CD8-positive, alpha-beta memory T cell (primary cell): ENCODE results near the gene FETUB. TPM values are rescaled to one million over a fixed set of nuclear protein-coding genes. Genes with fewer than 3 reads are reported as not detected.
A peak's percentile ranks its signal among the peaks of the same experiment; 100 is the strongest.

ENCODE experiments used
- CTCF ChIA-PET: fragments of 350-600 bp; sonication (Branson Sonifier 250); formaldehyde crosslinking; loops from one replicate; lab custom pipeline; 2021; ENCODE audit warnings: antibody characterized with exemption; lab: Charles Lee
- POLR2A ChIA-PET: fragments of 350-600 bp; sonication (Branson Sonifier 250); formaldehyde crosslinking; loops from one replicate; lab custom pipeline; 2021; ENCODE audit warnings: antibody characterized with exemption; lab: Charles Lee
- DNase-seq, 5 donors: peaks; one replicate each; pipeline versions ENCODE4 v3.0.0 to v3.0.0-alpha.2; 2020 to 2022; ENCODE audit warnings: mixed read lengths in 1 of 5
- H3K27ac ChIP-seq: one replicate; pipeline ENCODE4 v1.7.0; 2013; ENCODE audit warnings: low read depth, mild to moderate bottlenecking, low read length, moderate library complexity
- H3K27me3 ChIP-seq: 2 replicates; pipeline ENCODE4 v1.7.0; 2013; ENCODE audit warnings: low read length, mild to moderate bottlenecking; ENCODE audit not compliant: insufficient read depth, poor library complexity, severe bottlenecking
- H3K36me3 ChIP-seq: 2 replicates; pipeline ENCODE4 v1.7.0; 2013; ENCODE audit warnings: mild to moderate bottlenecking, low read length, moderate library complexity; ENCODE audit not compliant: insufficient read depth
- H3K4me1 ChIP-seq: 2 replicates; pipeline ENCODE4 v1.7.0; 2013; ENCODE audit warnings: mild to moderate bottlenecking, low read length, moderate library complexity; ENCODE audit not compliant: insufficient read depth
- H3K4me3 ChIP-seq: 2 replicates; pipeline ENCODE4 v1.7.0; 2013; ENCODE audit warnings: mild to moderate bottlenecking, low read length
- H3K9me3 ChIP-seq: 2 replicates; pipeline ENCODE4 v1.7.0; 2013; ENCODE audit warnings: mild to moderate bottlenecking, low read length
- H3K27ac Mint-ChIP-seq, 8 donors: one replicate each; pipeline ENCODE4 v1.8.0; 2020 to 2021; ENCODE audit warnings: mixed read lengths in 8 of 8, mild to moderate bottlenecking in 6 of 8, inconsistent platforms in 3 of 8, moderate library complexity in 3 of 8
- H3K27me3 Mint-ChIP-seq, 2 donors: one replicate each; pipeline ENCODE4 v1.8.0; 2020 to 2021; ENCODE audit warnings: mixed read lengths in 2 of 2, mild to moderate bottlenecking in 1 of 2, moderate library complexity in 1 of 2
- H3K36me3 Mint-ChIP-seq, 3 donors: one replicate each; pipeline ENCODE4 v1.8.0; 2020 to 2021; ENCODE audit warnings: mixed read lengths in 3 of 3, inconsistent platforms in 1 of 3, mild to moderate bottlenecking in 1 of 3
- H3K4me1 Mint-ChIP-seq, 3 donors: one replicate each; pipeline ENCODE4 v1.8.0; 2020 to 2021; ENCODE audit warnings: mixed read lengths in 3 of 3, inconsistent platforms in 1 of 3, mild to moderate bottlenecking in 1 of 3
- H3K4me3 Mint-ChIP-seq, 7 donors: one replicate each; pipeline ENCODE4 v1.8.0; 2020 to 2021; ENCODE audit warnings: mixed read lengths in 7 of 7, mild to moderate bottlenecking in 6 of 7, moderate library complexity in 4 of 7, inconsistent platforms in 2 of 7
- H3K9me3 Mint-ChIP-seq, 5 donors: one replicate each; pipeline ENCODE4 v1.8.0; 2020 to 2022; ENCODE audit warnings: mixed read lengths in 5 of 5, mild to moderate bottlenecking in 3 of 5, moderate library complexity in 2 of 5, inconsistent platforms in 1 of 5
- polyA plus RNA-seq: library from polyadenylated mRNA; unstranded; fragments of 300-500 nt; fragmentation: Illumina TruSeq; gene quantifications from one replicate; pipeline ENCODE4 v1.2.3, GENCODE V29; 2021
- total RNA-seq, 2 experiments: library from RNA; stranded (reverse); gene quantifications; one replicate each; pipeline ENCODE4 v1.2.3, GENCODE V29; 2021

The FETUB gene
- total and polyA plus RNA-seq, 3 experiments from 2014 or later = not detected

GRCh38 chr3:186616299-186616617, 23.9 kb upstream of the FETUB start:
- Mint-ChIP-seq H3K36me3 (no peaks in the 10 kb centered on the region), H3K9me3 (no peaks in the 10 kb centered on the region), H3K27me3 (peaks cover 26 to 37% of the 10 kb centered on the region in 2 donors), H3K27ac (peak overlapping the region in 1 of 8 donors; percentile 71), H3K4me3 (peak overlapping the region in 1 of 7 donors; percentile 72), H3K4me1 (peaks cover 19 to 25% (median 21%) of the 10 kb centered on the region in 3 donors)
- Histone ChIP-seq H3K27ac (no peak overlapping the region), H3K4me1 (peaks cover 13% of the 10 kb centered on the region), H3K36me3 (no peaks in the 10 kb centered on the region), H3K27me3 (peaks cover 15% of the 10 kb centered on the region), H3K4me3 (no peak overlapping the region), H3K9me3 (no peaks in the 10 kb centered on the region)
- CTCF ChIA-PET = interaction anchor here (0.8 to 9.2 kb wide), 34 partner anchors 8 to 673 kb away, joined by 3 to 217 read pairs (median 8); partner anchors contain the start of genes DNAJB11, EIF4A2 and TBCCD1
- no peak for DNase-seq
- POLR2A ChIA-PET = interaction anchor here (1.1 to 1.5 kb wide), 2 partner anchors 157 to 167 kb away, joined by 3 to 10 read pairs; partner anchors contain the start of gene EIF4A2

DNA sequence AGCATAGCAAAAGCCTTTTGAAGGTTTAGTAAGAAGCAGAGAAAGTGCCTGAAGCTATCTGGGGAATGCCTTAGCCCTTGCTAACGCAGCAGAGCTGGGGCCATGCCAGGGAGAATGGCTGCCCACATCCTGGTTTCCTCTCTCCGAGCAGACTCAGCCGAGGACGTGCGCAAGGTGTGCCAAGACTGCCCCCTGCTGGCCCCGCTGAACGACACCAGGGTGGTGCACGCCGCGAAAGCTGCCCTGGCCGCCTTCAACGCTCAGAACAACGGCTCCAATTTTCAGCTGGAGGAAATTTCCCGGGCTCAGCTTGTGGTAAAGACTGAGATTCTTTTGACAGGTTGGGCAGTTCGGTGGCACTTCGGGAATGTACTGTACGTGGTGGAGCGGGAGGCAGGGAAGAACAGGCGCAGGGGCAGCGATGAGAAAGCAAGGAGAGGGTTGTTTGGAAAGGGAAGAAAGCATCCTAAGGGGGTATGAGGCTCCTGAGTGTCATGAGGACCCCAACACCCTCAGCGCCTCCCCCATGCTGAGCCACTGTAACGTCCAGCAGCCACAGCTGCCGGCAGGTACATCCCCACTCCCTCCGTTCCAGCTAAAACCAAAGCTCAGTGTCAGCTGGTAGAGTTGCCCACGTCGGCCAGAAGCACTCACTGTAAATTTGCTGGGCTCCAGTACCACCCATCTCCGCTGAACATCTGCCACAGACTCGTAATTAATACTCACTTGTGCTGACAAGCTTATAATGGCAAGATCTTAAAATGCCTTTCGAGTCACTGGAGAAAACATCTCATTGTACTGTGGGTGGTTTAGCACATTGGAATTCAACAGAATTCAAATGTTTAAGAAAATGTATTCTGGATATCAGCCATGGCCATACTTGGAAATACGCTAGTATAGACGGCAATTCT, 22.9 kb upstream of the FETUB start:
- Histone ChIP-seq H3K4me1 (peaks cover 13% of the 10 kb centered on the region), H3K9me3 (no peaks in the 10 kb centered on the region), H3K27ac (no peak overlapping the region), H3K36me3 (no peaks in the 10 kb centered on the region), H3K27me3 (peaks cover 15% of the 10 kb centered on the region), H3K4me3 (no peak overlapping the region)
- POLR2A ChIA-PET = interaction anchor here (0.8 to 1.5 kb wide), 3 partner anchors 156 to 679 kb away, joined by 3 to 10 read pairs (median 3); partner anchors contain the start of genes EIF4A2 and TRA2B
- CTCF ChIA-PET = interaction anchor here (0.6 to 9.2 kb wide), 48 partner anchors 9 to 686 kb away, joined by 3 to 217 read pairs (median 5); partner anchors contain the start of genes CRYGS, DNAJB11, EIF4A2 and TBCCD1
- Mint-ChIP-seq H3K4me3 (peak overlapping the region; percentile 16 to 84 (median 68)), H3K9me3 (no peaks in the 10 kb centered on the region), H3K36me3 (no peaks in the 10 kb centered on the region), H3K27me3 (peaks cover 20 to 42% of the 10 kb centered on the region in 2 donors), H3K4me1 (peaks cover 19 to 25% (median 21%) of the 10 kb centered on the region in 3 donors), H3K27ac (peak overlapping the region in 3 of 8 donors; percentile 51 to 71 (median 63))
- DNase-seq = peak; percentile 76 to 89 (median 79)

DNA sequence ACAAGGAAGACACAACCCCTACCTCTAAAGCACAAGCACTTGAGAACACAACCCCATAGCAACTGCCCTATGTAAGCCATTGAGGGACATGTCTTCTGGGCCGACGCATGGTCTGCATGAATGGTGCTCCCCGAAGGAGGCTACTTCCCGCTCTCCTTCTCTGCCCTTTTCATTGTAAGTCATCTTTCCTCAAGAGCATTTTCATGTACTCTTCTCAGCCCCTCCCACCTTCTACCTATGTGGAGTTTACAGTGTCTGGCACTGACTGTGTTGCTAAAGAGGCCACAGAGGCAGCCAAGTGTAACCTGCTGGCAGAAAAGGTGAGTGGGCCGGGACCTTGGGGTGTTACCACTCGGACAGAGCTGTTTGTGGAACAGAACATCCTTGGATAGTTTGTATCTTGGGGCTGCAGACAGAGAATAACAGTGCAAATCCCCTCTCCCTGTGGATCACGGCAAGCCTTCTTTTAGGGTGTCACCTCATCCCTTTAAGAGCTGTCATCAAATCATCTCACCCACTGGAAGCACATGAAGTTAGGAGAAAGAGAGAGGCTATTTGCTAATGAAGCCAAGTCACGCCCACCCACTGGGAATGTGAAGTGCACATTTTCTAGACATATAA, 21.8 kb upstream of the FETUB start:
- peaks cover 19 to 25% (median 21%) of the 10 kb centered on the region in 3 donors for H3K4me1 Mint-ChIP-seq

DNA sequence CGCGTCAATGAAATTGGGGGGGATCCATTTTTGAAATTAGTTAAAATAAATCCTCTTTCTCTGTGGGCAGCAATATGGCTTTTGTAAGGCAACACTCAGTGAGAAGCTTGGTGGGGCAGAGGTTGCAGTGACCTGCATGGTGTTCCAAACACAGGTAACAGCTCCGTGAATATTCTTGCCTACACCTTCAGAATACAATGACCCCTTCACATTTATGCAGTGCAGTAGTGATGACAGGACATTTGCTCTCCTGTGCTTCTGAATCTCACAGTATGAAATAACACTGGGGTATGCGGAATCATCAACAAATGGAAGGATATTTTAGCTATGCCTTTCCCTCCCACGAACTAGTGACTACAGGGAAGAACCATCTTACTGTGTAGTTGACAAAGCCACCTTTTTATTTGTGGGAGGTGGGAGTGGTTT, 20.4 kb upstream of the FETUB start:
- ChIA-PET CTCF (interaction anchor here (1.0 kb wide), 1 partner anchor 361 kb away, joined by 3 read pairs; no protein-coding TSS in a partner anchor), POLR2A (interaction anchor here (0.7 kb wide), 1 partner anchor 163 kb away, joined by 3 read pairs; no protein-coding TSS in a partner anchor)
- no peak overlapping the region for H3K4me3 ChIP-seq
- no peaks in the 10 kb centered on the region for H3K9me3 ChIP-seq
- Mint-ChIP-seq H3K4me3 (no peak overlapping the region), H3K9me3 (no peaks in the 10 kb centered on the region), H3K4me1 (peaks cover 10 to 18% (median 13%) of the 10 kb centered on the region in 3 donors), H3K27ac (no peak overlapping the region), H3K36me3 (no peaks in the 10 kb centered on the region), H3K27me3 (peaks cover 16 to 35% of the 10 kb centered on the region in 2 donors)
- H3K36me3 ChIP-seq = no peaks in the 10 kb centered on the region
- H3K4me1 ChIP-seq = peaks cover 8% of the 10 kb centered on the region
- no peak for DNase-seq
- no peak overlapping the region for H3K27ac ChIP-seq
- peaks cover 8% of the 10 kb centered on the region for H3K27me3 ChIP-seq

More for the DNA sequence above, 21.8 kb upstream of the FETUB start:
- ChIA-PET CTCF (interaction anchor here (2.2 to 9.2 kb wide), 3 partner anchors 79 to 204 kb away, joined by 9 to 217 read pairs (median 21); no protein-coding TSS in a partner anchor), POLR2A (no interaction called here)
- H3K4me3 ChIP-seq = no peak overlapping the region
- DNase-seq = no peak
- peaks cover 16 to 41% of the 10 kb centered on the region in 2 donors for H3K27me3 Mint-ChIP-seq
- H3K4me3 Mint-ChIP-seq = no peak overlapping the region
- no peak overlapping the region for H3K27ac ChIP-seq
- H3K9me3 ChIP-seq = no peaks in the 10 kb centered on the region
- H3K27ac Mint-ChIP-seq = no peak overlapping the region
- H3K36me3 Mint-ChIP-seq = no peaks in the 10 kb centered on the region
- H3K27me3 ChIP-seq = peaks cover 11% of the 10 kb centered on the region
- no peaks in the 10 kb centered on the region for H3K9me3 Mint-ChIP-seq
- H3K4me1 ChIP-seq = peaks cover 13% of the 10 kb centered on the region
- no peaks in the 10 kb centered on the region for H3K36me3 ChIP-seq

GRCh38 chr3:186620213-186621092, 19.7 kb upstream of the FETUB start:
- POLR2A ChIA-PET = interaction anchor here (0.7 kb wide), 1 partner anchor 162 kb away, joined by 3 read pairs; no protein-coding TSS in a partner anchor
- Mint-ChIP-seq H3K27ac (no peak overlapping the region), H3K4me3 (no peak overlapping the region), H3K27me3 (peaks cover 15 to 32% of the 10 kb centered on the region in 2 donors), H3K36me3 (no peaks in the 10 kb centered on the region), H3K4me1 (peaks cover 7 to 15% (median 12%) of the 10 kb centered on the region in 3 donors), H3K9me3 (no peaks in the 10 kb centered on the region)
- DNase-seq = no peak
- Histone ChIP-seq H3K4me3 (no peak overlapping the region), H3K27me3 (peaks cover 8% of the 10 kb centered on the region), H3K36me3 (no peaks in the 10 kb centered on the region), H3K4me1 (peaks cover 5% of the 10 kb centered on the region), H3K9me3 (no peaks in the 10 kb centered on the region), H3K27ac (no peak overlapping the region)
- CTCF ChIA-PET = interaction anchor here (1.0 kb wide), 1 partner anchor 362 kb away, joined by 3 read pairs; no protein-coding TSS in a partner anchor

DNA sequence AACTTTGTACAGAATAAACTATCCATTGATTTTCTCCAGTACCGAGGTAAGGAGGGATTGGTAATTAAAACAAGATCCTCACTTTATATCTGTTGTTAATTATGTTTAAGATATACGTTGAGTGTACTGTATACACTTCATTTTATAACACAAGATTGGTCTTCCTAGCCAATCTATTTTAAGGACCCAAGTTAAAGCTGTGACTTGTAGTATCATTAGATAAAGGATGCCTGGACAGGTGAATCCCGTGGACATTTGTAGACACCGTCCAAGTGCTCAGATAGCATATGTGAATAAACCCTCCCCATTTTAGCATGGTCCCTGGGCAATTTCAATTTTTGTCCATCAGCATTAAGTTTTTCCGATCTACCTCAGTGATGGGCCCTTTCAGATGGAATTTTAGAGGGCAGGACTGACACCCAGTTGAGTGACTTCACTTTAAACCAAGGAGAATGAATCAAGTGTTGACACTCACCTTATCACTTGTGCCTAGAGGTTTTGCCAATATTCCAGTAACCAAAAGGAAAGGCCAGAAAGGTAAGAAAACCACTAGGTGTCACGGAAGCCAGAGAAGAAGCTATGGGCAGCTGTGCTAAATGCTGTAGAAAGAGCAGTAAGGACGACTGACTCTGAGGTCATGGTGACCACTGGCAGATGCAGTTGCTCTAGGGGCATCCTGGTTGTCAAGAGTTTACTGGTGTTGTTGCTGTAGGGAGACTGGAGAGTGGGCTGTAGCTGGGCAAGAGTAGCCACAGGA, 18.1 kb upstream of the FETUB start:
- no peak for DNase-seq
- H3K4me1 ChIP-seq = peaks cover 5% of the 10 kb centered on the region
- Mint-ChIP-seq H3K4me1 (peaks cover 3 to 8% (median 6%) of the 10 kb centered on the region in 3 donors), H3K9me3 (no peaks in the 10 kb centered on the region), H3K27ac (no peak overlapping the region), H3K27me3 (peaks cover 13 to 32% of the 10 kb centered on the region in 2 donors), H3K36me3 (no peaks in the 10 kb centered on the region), H3K4me3 (no peak overlapping the region)
- ChIA-PET CTCF (interaction anchor here (0.9 kb wide), 1 partner anchor 639 kb away, joined by 4 read pairs; no protein-coding TSS in a partner anchor), POLR2A (no interaction called here)
- H3K9me3 ChIP-seq = no peaks in the 10 kb centered on the region
- no peaks in the 10 kb centered on the region for H3K36me3 ChIP-seq
- no peak overlapping the region for H3K27ac ChIP-seq
- H3K27me3 ChIP-seq = peaks cover 8% of the 10 kb centered on the region
- no peak overlapping the region for H3K4me3 ChIP-seq
